CD4-positive, alpha-beta T cell treated with Interleukin-10 for 1 hour (primary cell): Measurements from ENCODE around the gene PKD2.

Source experiments
- DNase-seq: peaks from one replicate; pipeline ENCODE4 v3.0.0-alpha.2; 2020

Gene PKD2

GRCh38 chr4:88028946-88029345 lies 21.5 kb downstream of the PKD2 start:
- DNase-seq: no peak

- DNase-seq: no peak
Observed at GRCh38 chr4:88029556-88029955, 22.1 kb downstream of the PKD2 start.

GRCh38 chr4:88030565-88031310 lies 23.3 kb downstream of the PKD2 start:
- no peak for DNase-seq

GRCh38 chr4:88033309-88033708 lies 25.9 kb downstream of the PKD2 start:
- DNase-seq: peak; percentile 65

- no peak for DNase-seq
Observed at GRCh38 chr4:88035292-88035691, 27.9 kb downstream of the PKD2 start.

- DNase-seq: no peak
Observed at GRCh38 chr4:88037447-88037846, 30.0 kb downstream of the PKD2 start.

GRCh38 chr4:88037936-88038335 lies 30.5 kb downstream of the PKD2 start:
- no peak for DNase-seq

- DNase-seq: no peak
Observed at GRCh38 chr4:88040707-88041106, 33.3 kb downstream of the PKD2 start.

- DNase-seq: no peak
Observed at GRCh38 chr4:88041626-88042025, 34.2 kb downstream of the PKD2 start.

- DNase-seq: no peak
Observed at GRCh38 chr4:88043001-88043400, 35.6 kb downstream of the PKD2 start.

- DNase-seq: no peak
Observed at GRCh38 chr4:88043586-88044340, 36.3 kb downstream of the PKD2 start.

- no peak for DNase-seq
Observed at GRCh38 chr4:88045021-88045420, 37.6 kb downstream of the PKD2 start.

- DNase-seq: no peak
Observed at GRCh38 chr4:88054229-88054628, 46.8 kb downstream of the PKD2 start.

- no peak for DNase-seq
Observed at GRCh38 chr4:88054901-88055300, 47.5 kb downstream of the PKD2 start.

- DNase-seq: no peak
Observed at GRCh38 chr4:88058295-88058694, 50.9 kb downstream of the PKD2 start.

- no peak for DNase-seq
Observed at GRCh38 chr4:88059766-88060165, 52.3 kb downstream of the PKD2 start.

- DNase-seq: no peak
Observed at GRCh38 chr4:88060431-88060830, 53.0 kb downstream of the PKD2 start.

- no peak for DNase-seq
Observed at GRCh38 chr4:88062311-88062710, 54.9 kb downstream of the PKD2 start.

- DNase-seq: no peak
Observed at GRCh38 chr4:88062843-88063242, 55.4 kb downstream of the PKD2 start.

GRCh38 chr4:88063634-88064296 lies 56.3 kb downstream of the PKD2 start:
- no peak for DNase-seq

GRCh38 chr4:88064410-88064809 lies 57.0 kb downstream of the PKD2 start:
- DNase-seq: no peak

- DNase-seq: no peak
Observed at GRCh38 chr4:88070031-88070430, 62.6 kb downstream of the PKD2 start.

GRCh38 chr4:88075336-88075735 lies 67.9 kb downstream of the PKD2 start:
- DNase-seq: no peak
